Bronchial epithelial cell (primary cell): ENCODE measurements around the gene KLHL26. TPM values are rescaled to one million over a fixed set of nuclear protein-coding genes. Genes with fewer than 3 reads are reported as not detected.
A peak's percentile ranks its signal among the peaks of the same experiment; 100 is the strongest.

Experiments
- DNase-seq: peaks from one replicate; pipeline ENCODE4 v3.0.0-alpha.2; 2010; ENCODE audit warnings: low read depth
- FAIRE-seq: peaks from 2 replicates; lab custom pipeline; 2011; peaks lifted over from hg19 to GRCh38; lab: Jason Lieb, UNC
- H3K27me3 ChIP-seq: 2 replicates; pipeline ENCODE4 v1.5.1; 2011; ENCODE audit warnings: low read length; ENCODE audit not compliant: control insufficient read depth, insufficient read depth
- H3K36me3 ChIP-seq: 2 replicates; pipeline ENCODE4 v1.5.1; 2011; ENCODE audit warnings: low read length; ENCODE audit not compliant: control insufficient read depth, insufficient read depth
- H3K4me3 ChIP-seq: 2 replicates; pipeline ENCODE4 v1.5.1; 2011; ENCODE audit warnings: mild to moderate bottlenecking, low read depth, low read length, control low read depth
- total RNA-seq: library from RNA; depleted of rRNA; stranded (reverse); fragments of >200 nt; gene quantifications from 2 replicates; pipeline ENCODE4 v1.2.1, GENCODE V29; 2014
- TF ChIP-seq, protein P1 (sequence below): IDR thresholded peaks from 2 replicates; pipeline ENCODE4 v1.5.1; 2011; ENCODE audit warnings: mild to moderate bottlenecking, moderate library complexity, low read length, control low read depth, inconsistent platforms; ENCODE audit not compliant: insufficient read depth, severe bottlenecking

The KLHL26 gene
- total RNA-seq, 1 donor from 2014 or later = 3.2 TPM

DNA sequence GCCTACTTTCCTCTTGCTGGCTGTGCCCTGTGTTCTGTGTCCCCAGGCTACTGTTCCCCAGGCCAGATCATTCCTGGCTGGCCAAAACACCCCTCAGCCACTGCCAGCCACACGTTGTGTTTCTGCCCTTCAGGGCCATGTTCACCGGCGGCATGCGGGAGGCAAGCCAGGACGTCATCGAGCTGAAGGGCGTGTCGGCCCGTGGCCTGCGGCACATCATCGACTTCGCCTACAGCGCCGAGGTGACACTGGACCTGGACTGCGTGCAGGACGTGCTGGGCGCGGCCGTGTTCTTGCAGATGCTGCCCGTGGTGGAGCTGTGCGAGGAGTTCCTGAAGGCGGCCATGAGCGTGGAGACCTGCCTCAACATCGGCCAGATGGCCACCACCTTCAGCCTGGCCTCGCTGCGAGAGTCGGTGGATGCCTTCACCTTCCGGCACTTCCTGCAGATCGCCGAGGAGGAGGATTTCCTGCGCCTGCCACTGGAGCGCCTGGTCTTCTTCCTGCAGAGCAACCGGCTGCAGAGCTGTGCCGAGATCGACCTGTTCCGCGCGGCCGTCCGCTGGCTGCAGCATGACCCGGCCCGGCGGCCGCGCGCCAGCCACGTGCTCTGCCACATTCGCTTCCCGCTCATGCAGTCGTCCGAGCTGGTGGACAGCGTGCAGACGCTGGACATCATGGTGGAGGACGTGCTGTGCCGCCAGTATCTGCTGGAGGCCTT lies 30.9 kb downstream of the KLHL26 start:
- peaks cover 4% of the 10 kb centered on the region for H3K36me3 ChIP-seq
- peak; percentile 85 for FAIRE-seq
- no peak for DNase-seq

DNA sequence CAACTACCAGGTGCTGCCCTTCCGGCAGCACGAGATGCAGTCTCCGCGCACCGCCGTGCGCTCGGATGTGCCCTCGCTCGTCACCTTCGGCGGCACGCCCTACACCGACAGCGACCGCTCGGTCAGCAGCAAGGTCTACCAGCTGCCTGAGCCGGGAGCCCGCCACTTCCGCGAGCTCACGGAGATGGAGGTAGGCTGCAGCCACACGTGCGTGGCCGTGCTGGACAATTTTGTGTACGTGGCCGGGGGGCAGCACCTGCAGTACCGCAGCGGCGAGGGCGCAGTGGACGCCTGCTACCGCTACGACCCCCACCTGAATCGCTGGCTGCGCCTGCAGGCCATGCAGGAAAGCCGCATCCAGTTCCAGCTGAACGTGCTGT lies 31.4 kb downstream of the KLHL26 start:
- Histone ChIP-seq H3K36me3 (peaks cover 4% of the 10 kb centered on the region), H3K4me3 (no peak overlapping the region)
- TF ChIP-seq, protein P1, sequence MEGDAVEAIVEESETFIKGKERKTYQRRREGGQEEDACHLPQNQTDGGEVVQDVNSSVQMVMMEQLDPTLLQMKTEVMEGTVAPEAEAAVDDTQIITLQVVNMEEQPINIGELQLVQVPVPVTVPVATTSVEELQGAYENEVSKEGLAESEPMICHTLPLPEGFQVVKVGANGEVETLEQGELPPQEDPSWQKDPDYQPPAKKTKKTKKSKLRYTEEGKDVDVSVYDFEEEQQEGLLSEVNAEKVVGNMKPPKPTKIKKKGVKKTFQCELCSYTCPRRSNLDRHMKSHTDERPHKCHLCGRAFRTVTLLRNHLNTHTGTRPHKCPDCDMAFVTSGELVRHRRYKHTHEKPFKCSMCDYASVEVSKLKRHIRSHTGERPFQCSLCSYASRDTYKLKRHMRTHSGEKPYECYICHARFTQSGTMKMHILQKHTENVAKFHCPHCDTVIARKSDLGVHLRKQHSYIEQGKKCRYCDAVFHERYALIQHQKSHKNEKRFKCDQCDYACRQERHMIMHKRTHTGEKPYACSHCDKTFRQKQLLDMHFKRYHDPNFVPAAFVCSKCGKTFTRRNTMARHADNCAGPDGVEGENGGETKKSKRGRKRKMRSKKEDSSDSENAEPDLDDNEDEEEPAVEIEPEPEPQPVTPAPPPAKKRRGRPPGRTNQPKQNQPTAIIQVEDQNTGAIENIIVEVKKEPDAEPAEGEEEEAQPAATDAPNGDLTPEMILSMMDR = no peak

More for the DNA sequence above, 30.9 kb downstream of the KLHL26 start:
- H3K4me3 ChIP-seq = no peak overlapping the region
- no peaks in the 10 kb centered on the region for H3K27me3 ChIP-seq
- TF ChIP-seq, protein P1 = no peak

DNA sequence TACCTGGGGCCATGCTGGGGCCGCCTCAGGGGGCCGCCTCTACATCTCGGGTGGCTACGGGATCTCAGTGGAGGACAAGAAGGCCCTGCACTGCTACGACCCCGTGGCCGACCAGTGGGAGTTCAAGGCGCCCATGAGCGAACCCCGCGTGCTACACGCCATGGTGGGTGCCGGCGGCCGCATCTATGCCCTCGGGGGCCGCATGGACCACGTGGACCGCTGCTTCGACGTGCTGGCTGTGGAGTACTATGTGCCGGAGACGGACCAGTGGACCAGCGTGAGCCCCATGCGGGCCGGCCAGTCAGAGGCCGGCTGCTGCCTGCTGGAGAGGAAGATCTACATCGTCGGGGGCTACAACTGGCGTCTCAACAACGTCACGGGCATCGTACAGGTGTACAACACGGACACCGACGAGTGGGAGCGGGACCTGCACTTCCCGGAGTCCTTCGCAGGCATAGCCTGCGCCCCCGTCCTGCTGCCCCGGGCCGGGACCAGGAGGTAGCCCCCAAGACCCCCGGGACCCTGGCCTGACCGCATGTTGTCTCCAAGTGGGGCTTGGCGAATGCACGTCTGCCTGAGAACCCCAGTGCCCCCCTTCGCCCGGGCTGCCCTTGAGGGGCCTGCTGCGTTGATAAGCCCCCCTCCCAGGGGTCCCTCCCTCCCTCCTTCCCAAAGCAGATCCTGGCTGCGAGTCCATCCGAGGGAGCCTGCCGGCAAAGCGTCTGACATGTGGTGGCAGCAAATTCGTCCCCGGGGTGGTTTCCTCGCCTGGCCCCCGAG lies 32.1 kb downstream of the KLHL26 start:
- no peak for FAIRE-seq
- TF ChIP-seq, protein P1 = no peak
- H3K36me3 ChIP-seq = peaks cover 4% of the 10 kb centered on the region

More for the DNA sequence above, 31.4 kb downstream of the KLHL26 start:
- H3K27me3 ChIP-seq = no peaks in the 10 kb centered on the region
- no peak for FAIRE-seq
- DNase-seq = no peak

DNA sequence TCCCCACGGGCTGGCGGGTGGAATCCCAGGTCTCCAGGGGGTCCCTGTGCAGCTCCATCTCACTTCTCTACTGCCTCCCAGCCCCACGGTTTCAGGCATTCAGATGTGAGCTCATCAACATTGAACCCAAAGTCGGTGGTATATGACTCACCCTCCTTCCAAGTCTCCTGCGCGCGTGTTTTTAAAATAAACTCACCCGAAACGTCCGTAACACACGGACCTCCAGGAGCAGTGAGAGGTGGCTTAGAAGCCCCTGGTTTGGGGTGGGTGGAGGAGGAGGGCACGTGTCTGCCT lies 32.6 kb downstream of the KLHL26 start:
- Histone ChIP-seq H3K27me3 (no peaks in the 10 kb centered on the region), H3K4me3 (no peak overlapping the region), H3K36me3 (peaks cover 4% of the 10 kb centered on the region)
- DNase-seq (no peak), FAIRE-seq (no peak)
- TF ChIP-seq, protein P1 = no peak

More for the DNA sequence above, 32.1 kb downstream of the KLHL26 start:
- H3K4me3 ChIP-seq = no peak overlapping the region
- H3K27me3 ChIP-seq = no peaks in the 10 kb centered on the region
- DNase-seq = no peak

DNA sequence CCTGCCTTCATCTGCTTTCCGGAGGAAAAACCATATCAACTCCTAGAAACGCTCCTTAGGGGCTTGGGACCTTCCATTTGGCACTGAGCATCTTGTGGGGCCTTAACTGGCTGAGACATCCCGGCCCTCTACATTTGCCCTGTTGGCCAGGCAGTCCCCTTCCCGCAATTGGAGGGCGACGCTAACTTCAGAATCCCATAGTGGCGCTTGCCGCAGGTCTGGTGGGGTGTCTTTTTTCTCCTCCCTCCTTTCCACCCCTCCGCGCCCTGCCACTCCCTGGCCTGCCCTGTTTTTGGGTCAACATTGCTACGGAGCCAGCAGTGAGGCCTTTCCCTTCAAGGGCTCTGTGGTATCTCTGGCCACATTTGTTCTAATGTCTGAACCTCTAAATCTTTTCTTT lies 33.1 kb downstream of the KLHL26 start:
- Histone ChIP-seq H3K36me3 (peaks cover 4% of the 10 kb centered on the region), H3K4me3 (no peak overlapping the region), H3K27me3 (no peaks in the 10 kb centered on the region)
- TF ChIP-seq, protein P1 = no peak
- FAIRE-seq (no peak), DNase-seq (no peak)
